ENCODE data around the gene PLEKHN1. TPM values are rescaled to one million over a fixed set of nuclear protein-coding genes. Genes with fewer than 3 reads are reported as not detected.
"Not testable (repeated sequence)": the region's sequence is repeated elsewhere in the genome, so short reads cannot be mapped to it uniquely, and the experiment has no call there.

The PLEKHN1 gene
- polyA plus RNA-seq, 3 donors = 0.20 to 0.47 (median 0.40) TPM

GRCh38 chr1:970242-970972, 4.1 kb downstream of the PLEKHN1 start:
- DNase-seq (ENCODE audit: extremely low read depth in 1 of 11, low read depth in 9 of 11, low spot score in 4 of 11) = no peak

DNA sequence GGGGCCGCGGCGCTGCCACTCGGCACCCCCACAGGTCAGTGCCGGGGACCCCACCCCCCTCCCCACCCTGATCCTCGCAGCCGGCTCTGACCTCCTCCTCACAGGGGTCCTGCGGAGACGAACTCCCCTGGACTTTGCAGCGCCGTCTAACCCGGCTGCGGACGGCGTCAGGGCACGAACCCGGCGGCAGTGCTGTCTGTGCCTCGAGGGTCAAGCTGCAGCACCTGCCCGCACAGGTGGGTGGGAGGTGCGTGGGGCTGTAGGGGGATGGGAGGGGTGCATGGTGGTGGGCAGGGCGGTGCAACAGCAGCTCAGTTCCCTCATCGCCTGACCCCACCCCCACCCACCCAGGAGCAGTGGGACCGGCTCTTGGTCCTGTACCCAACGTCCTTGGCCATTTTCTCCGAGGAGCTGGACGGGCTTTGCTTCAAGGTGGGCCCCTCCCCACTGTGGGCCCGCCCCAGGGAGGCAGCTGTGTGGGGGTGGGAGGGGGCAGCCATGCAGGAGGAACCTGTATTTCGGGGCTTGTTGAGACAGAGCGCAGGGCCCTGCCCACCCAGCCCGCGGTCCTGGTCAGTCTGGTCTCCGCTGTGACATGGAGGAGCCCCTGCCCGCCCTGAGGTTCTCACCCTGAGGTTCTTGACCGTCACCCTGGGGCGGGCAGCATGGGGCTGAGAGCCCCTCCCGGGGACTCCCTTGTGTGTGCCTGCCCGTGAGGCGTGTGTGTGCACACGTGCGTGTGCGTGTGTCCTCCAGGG, 4.9 kb downstream of the PLEKHN1 start:
- no peak for DNase-seq (ENCODE audit: extremely low read depth in 1 of 11, low read depth in 9 of 11, low spot score in 4 of 11)

DNA sequence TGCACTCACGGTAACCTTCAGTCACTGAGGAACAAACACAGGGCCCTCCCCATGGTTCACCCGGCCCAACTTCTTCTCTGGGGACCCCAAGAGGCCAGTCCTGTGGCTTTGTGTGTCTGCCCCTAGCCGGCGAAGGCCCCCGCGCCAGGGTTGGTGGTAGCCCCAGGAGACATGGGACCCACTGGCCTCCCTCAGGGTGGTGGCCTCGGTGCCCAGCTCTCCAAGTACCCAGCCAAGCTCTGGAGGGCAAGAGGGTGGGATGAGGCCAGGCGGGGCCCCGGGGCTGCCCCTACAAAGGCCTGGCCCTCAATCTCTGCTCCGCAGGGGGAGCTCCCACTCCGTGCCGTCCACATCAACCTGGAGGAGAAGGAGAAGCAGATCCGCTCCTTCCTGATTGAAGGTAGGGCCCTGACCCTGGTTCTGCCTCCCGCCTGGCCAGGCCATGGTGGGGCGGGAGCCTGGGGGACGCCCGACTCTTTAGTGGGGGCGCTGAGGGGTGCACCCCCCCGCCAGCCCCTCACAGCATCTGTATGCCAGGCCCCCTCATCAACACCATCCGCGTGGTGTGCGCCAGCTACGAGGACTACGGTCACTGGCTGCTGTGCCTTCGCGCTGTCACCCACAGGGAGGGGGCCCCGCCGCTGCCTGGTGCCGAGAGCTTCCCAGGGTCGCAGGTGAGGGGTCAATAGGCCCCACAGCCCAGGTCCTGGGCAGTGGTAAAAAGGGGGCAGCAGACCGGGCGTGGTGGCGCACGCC, 5.6 kb downstream of the PLEKHN1 start:
- no peak for DNase-seq (ENCODE audit: extremely low read depth in 1 of 11, low read depth in 9 of 11, low spot score in 4 of 11)

DNA sequence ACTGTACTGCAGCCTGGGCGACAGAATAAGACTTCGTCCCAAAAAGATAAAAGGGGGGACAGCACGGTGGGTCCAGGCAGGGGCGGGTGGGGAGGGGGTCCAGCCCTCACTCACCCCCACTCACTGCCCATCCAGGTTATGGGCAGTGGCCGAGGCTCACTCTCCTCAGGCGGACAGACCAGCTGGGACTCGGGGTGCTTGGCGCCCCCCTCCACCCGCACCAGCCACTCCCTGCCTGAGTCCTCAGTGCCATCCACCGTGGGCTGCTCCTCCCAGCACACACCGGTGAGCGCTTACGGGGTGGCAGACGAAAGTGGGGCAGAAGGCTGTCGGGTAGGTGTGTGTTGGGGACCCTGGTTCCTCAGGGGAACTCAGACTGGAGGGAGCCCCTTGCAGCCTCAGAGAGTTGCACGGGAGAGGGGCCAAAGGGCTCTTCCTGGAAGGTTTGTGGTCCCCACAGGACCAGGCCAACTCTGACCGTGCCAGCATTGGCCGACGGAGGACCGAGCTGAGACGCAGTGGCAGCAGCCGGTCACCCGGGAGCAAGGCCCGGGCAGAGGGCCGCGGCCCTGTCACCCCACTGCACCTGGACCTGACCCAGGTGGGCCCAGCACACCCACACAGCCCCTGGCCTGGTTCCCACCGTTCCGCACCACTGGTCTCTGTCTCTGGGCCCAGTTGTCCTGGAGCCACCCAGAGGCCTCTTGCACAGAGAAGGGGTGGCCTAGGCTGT, 6.6 kb downstream of the PLEKHN1 start:
- DNase-seq (ENCODE audit: extremely low read depth in 1 of 11, low read depth in 9 of 11, low spot score in 4 of 11) = no peak

- DNase-seq (ENCODE audit: extremely low read depth in 1 of 11, low read depth in 9 of 11, low spot score in 4 of 11) = no peak
Observed at GRCh38 chr1:973459-974292, 7.4 kb downstream of the PLEKHN1 start.

GRCh38 chr1:974293-974640, 8.0 kb downstream of the PLEKHN1 start:
- no peak for DNase-seq (ENCODE audit: extremely low read depth in 1 of 11, low read depth in 9 of 11, low spot score in 4 of 11)

- no peak for DNase-seq (ENCODE audit: extremely low read depth in 1 of 11, low read depth in 9 of 11, low spot score in 4 of 11)
Observed at GRCh38 chr1:974687-975328, 8.5 kb downstream of the PLEKHN1 start.

DNA sequence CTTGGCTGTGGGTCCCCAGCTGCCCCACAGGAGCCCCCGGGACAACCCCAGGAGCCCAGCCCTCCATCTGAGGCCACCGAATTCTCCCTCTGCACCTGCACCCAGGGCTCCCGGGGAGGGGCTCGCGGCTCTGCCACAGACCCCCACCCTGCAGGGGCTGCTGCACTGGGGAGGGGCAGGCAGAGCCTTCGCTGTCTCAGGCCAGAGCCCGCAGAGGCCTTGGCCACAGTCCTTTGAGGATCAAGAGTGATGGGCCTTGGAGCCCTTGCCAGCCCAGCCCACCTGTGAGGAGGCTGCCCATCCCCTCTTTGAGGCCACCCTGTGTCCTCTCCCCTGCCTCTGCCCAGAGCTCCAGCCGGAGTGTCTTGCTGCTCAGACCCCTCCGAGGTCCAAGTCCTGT, 9.1 kb downstream of the PLEKHN1 start:
- no peak for DNase-seq (ENCODE audit: extremely low read depth in 1 of 11, low read depth in 9 of 11, low spot score in 4 of 11)

GRCh38 chr1:975896-976683, 9.8 kb downstream of the PLEKHN1 start:
- DNase-seq (ENCODE audit: extremely low read depth in 1 of 11, low read depth in 9 of 11, low spot score in 4 of 11) = peak in 1 of 11 donors; percentile 38

GRCh38 chr1:976791-977190, 10.5 kb downstream of the PLEKHN1 start:
- DNase-seq (ENCODE audit: extremely low read depth in 1 of 11, low read depth in 9 of 11, low spot score in 4 of 11) = not testable (repeated sequence)

DNA sequence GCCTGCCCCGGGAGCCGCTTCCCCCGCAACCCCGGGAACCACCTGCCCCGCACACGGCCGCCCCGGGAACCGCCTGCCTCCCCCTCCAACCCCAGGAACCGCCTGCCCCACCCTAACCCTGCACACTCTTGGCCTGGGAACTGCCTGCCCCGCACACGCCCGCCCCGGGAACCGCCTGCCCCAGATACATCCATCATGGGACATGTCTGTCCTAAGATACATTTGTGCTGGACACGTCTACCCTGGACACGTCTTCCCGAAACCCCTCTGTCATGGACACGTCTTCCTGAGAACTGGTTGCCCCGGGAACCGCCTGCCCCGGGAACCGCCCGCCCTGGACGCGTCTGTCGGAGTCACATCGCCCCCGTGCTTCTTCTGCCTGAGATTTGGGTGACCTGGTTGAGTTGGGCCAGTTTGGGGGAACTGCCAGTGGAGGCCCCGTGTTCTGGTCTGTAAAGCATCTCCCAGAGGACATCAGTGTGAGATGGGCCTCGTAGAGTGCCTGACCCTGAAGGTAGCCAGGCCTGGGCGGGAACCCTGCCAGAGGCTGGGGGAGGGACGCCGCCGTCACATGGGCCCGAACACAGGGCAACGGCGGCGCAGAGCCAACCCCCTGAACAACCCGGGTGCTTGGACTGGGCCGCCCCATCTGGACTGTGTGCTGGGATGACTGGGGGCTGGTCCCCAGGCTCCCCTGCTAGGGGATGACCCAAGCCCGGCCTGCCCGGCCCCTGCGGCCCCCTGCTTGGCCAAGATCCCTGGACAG, 12.0 kb downstream of the PLEKHN1 start:
- DNase-seq (ENCODE audit: extremely low read depth in 1 of 11, low read depth in 9 of 11, low spot score in 4 of 11) = no peak

GRCh38 chr1:978835-979743, 12.8 kb downstream of the PLEKHN1 start:
- DNase-seq (ENCODE audit: extremely low read depth in 1 of 11, low read depth in 9 of 11, low spot score in 4 of 11) = no peak

DNA sequence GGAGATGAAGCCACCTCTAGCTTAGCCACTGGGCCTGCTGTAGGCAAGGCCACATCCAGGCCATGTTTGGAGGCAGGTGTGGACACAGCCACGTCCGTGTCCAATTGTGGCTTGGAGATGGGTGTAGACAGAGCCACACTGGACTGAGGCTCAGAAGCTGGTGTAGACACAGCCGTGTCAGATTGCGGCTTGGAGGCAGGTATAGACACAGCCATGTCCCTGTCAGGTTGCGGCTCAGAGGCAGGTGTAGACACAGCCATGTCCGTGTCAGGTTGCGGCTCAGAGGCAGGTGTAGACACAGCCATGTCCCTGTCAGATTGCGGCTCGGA, 13.4 kb downstream of the PLEKHN1 start:
- DNase-seq (ENCODE audit: extremely low read depth in 1 of 11, low read depth in 9 of 11, low spot score in 4 of 11) = no peak

DNA sequence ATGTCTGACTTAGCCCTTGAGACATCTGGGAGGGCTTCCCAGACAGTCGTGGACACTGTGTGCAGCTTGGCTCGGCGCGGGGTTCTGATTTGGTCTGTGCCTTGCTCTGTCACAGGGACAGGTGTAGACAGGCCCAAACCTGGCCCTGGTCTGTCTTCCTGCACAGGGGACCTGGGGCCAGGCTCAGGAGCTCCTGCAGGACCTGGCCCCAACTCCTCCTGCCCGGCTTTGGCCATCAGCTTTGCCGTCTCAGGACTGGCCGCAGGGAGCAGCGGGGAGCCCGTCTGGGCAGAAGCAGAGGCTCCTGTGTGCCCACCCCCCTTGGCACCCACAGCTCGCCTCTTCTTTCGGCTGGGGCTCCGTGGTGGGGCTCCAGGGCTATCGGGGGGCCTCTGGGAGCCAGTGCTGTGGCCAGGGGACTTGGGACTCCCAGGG, 13.9 kb downstream of the PLEKHN1 start:
- DNase-seq (ENCODE audit: extremely low read depth in 1 of 11, low read depth in 9 of 11, low spot score in 4 of 11) = no peak

DNA sequence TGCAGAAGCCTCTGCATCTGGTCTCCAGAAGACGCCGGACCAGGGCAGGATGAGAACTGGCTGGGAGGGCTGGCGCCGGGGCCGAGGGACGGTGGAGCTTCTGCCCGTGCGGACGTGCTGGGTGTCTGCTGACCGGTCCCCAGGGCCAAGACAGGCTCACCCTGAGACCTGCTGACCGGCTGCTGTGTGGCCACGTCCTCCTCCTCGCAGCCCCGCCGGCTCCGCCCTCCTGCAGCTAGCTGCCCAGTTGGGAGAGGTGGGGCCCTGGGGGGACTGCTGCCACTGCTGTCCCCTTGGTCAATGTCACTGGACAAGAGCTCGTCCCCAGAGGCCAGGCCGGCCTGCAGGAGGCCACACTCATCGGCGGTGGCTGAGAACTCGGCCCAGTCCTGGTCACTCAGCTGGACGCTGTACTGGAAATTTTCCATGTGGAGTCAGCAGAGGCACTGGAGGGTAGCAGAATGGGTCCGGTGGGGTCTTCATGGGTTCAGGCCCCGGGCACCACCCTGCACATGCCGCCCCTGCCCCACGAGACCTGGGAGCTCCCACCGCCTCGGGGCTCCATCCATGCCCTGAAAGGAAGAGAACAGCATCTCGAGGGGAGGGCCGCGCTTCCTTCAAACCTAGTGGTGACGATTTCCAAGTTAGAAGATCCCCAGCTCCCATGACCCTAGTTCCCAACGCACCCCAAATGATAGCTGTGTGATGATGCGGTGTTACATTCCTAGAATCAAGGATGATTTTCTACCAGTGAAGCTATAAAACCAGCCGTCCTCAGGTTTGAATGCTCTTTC, 14.5 kb downstream of the PLEKHN1 start:
- no peak for DNase-seq (ENCODE audit: extremely low read depth in 1 of 11, low read depth in 9 of 11, low spot score in 4 of 11)
